HCT116 (cell line): ENCODE results near the gene SAMD4B. TPM values are rescaled to one million over a fixed set of nuclear protein-coding genes. Genes with fewer than 3 reads are reported as not detected.

Experiments used
- ATAC-seq: fragments of 200-7000 bp; cut with Tn5 transposase; 2 replicates; pipeline ENCODE4 v1.9.1; 2020; ENCODE audit warnings: mild to moderate bottlenecking, moderate library complexity
- BruUV-seq: library from RNA; stranded (reverse); fragments of 400-500 nt; replicated peaks from 2 replicates; lab custom pipeline; 2021; lab: Mats Ljungman, UMichigan
- CTCF ChIA-PET: fragments of 300-600 bp; sonication (Branson Sonifier 250); formaldehyde crosslinking; loops from one replicate; lab custom pipeline; 2021; ENCODE audit warnings: antibody characterized with exemption; lab: Charles Lee
- POLR2A ChIA-PET: fragments of 300-600, 350-600 bp; sonication (Branson Sonifier 250); formaldehyde crosslinking; loops from one replicate; lab custom pipeline; 2021; ENCODE audit warnings: antibody characterized with exemption; lab: Charles Lee
- RAD21 ChIA-PET, 2 experiments: fragments of 300-600 bp; sonication (Branson Sonifier 250); formaldehyde crosslinking; loops; one replicate each; lab custom pipeline; 2023; ENCODE audit warnings: low total read pairs in 2 of 2; ENCODE audit not compliant: uncharacterized antibody in 2 of 2, unreplicated experiment in 2 of 2, low non-redundant PET in 1 of 2; lab: Charles Lee
- DNase-seq: peaks from one replicate; pipeline ENCODE4 v3.0.0-alpha.2; 2010; ENCODE audit warnings: low read depth, low spot score
- H2AFZ ChIP-seq: fragments of 200-600 bp; shearing (Covaris generic), sonication (generic); 2 replicates; pipeline ENCODE4 v1.6.1; 2017; ENCODE audit warnings: low read depth, mixed run types, mixed read lengths, antibody characterized with exemption, low read length; ENCODE audit not compliant: poor library complexity, severe bottlenecking
- H3K27ac ChIP-seq: 2 replicates; pipeline ENCODE4 v1.5.1; 2012; ENCODE audit warnings: low read depth, low read length
- H3K27me3 ChIP-seq: fragments of 200-600 bp; sonication (generic); 2 replicates; pipeline ENCODE4 v1.6.1; 2016; ENCODE audit warnings: mixed run types, low read length, mixed read lengths; ENCODE audit not compliant: insufficient read depth
- H3K36me3 ChIP-seq, 2 experiments: fragments of 200-500 bp in 1 of 2; fragments of 200-600 bp in 1 of 2; sonication (Bioruptor generic) in 1 of 2; sonication (generic) in 1 of 2; 2 replicates each; pipeline versions ENCODE4 v1.5.1 to v1.6.1; 2014 to 2016; ENCODE audit warnings: low read length in 2 of 2, inconsistent platforms in 1 of 2, mixed read lengths in 1 of 2, mixed run types in 1 of 2; ENCODE audit not compliant: insufficient read depth in 2 of 2, control insufficient read depth in 1 of 2
- H3K4me1 ChIP-seq, 2 experiments: fragments of 200-600 bp in 1 of 2; sonication (generic) in 1 of 2; 2 replicates each; pipeline versions ENCODE4 v1.5.1 to v1.6.1; 2012 to 2017; ENCODE audit warnings: low read length in 2 of 2, inconsistent platforms in 1 of 2, mild to moderate bottlenecking in 1 of 2, mixed read lengths in 1 of 2, mixed run types in 1 of 2, moderate library complexity in 1 of 2; ENCODE audit not compliant: insufficient read depth in 2 of 2, control insufficient read depth in 1 of 2
- H3K4me2 ChIP-seq: fragments of 200-600 bp; sonication (generic); 2 replicates; pipeline ENCODE4 v1.6.1; 2017; ENCODE audit warnings: mixed run types, low read length, mixed read lengths
- H3K4me3 ChIP-seq, 2 experiments: fragments of 200-600 bp in 1 of 2; sonication (generic) in 1 of 2; replicated peaks in 1 of 2; 2 replicates each; pipeline ENCODE4 v1.5.1; 2011 to 2016; ENCODE audit warnings: low read length in 2 of 2, control low read depth in 1 of 2, low read depth in 1 of 2, mild to moderate bottlenecking in 1 of 2, mixed read lengths in 1 of 2, mixed run types in 1 of 2
- H3K79me2 ChIP-seq: fragments of 200-600 bp; sonication (generic); 2 replicates; pipeline ENCODE4 v1.6.1; 2017; ENCODE audit warnings: mild to moderate bottlenecking, mixed run types, low read length, moderate library complexity, mixed read lengths; ENCODE audit not compliant: insufficient read depth
- H3K9ac ChIP-seq: fragments of 200-600 bp; sonication (generic); 2 replicates; pipeline ENCODE4 v1.6.1; 2016; ENCODE audit warnings: low read length, mixed read lengths
- H3K9me2 ChIP-seq: fragments of 200-600 bp; sonication (generic), shearing (Covaris generic); 2 replicates; pipeline ENCODE4 v1.6.1; 2017; ENCODE audit warnings: mixed run types, mild to moderate bottlenecking, moderate library complexity; ENCODE audit not compliant: insufficient read depth
- H3K9me3 ChIP-seq, 2 experiments: fragments of 200-500 bp in 1 of 2; fragments of 200-600 bp in 1 of 2; sonication (Bioruptor generic) in 1 of 2; sonication (generic) in 1 of 2; 2 replicates each; pipeline ENCODE4 v1.6.1; 2014 to 2017; ENCODE audit warnings: low read length in 2 of 2, mixed read lengths in 2 of 2, inconsistent platforms in 1 of 2, low read depth in 1 of 2, mild to moderate bottlenecking in 1 of 2, mixed run types in 1 of 2, moderate library complexity in 1 of 2; ENCODE audit not compliant: control insufficient read depth in 1 of 2, insufficient read depth in 1 of 2
- H4K20me1 ChIP-seq: fragments of 200-600 bp; sonication (generic), shearing (Covaris generic); 2 replicates; pipeline ENCODE4 v1.6.1; 2017; ENCODE audit warnings: mixed run types, mild to moderate bottlenecking, moderate library complexity; ENCODE audit not compliant: insufficient read depth
- CEBPB ChIP-seq: IDR thresholded peaks from 2 replicates; pipeline ENCODE4 v1.6.1; 2012; ENCODE audit warnings: low read depth
- EGR1 ChIP-seq: IDR thresholded peaks from 2 replicates; pipeline ENCODE4 v1.6.1; 2012; ENCODE audit warnings: low read depth
- ELF1 ChIP-seq: IDR thresholded peaks from 2 replicates; pipeline ENCODE4 v1.6.1; 2012; ENCODE audit warnings: low read depth, borderline replicate concordance
- EZH2 ChIP-seq: fragments of 200-600 bp; sonication (generic); IDR thresholded peaks from 2 replicates; pipeline ENCODE4 v1.6.1; 2017; ENCODE audit warnings: antibody characterized with exemption, mixed run types
- EZH2phosphoT487 ChIP-seq: fragments of 200-600 bp; IDR thresholded peaks from 2 replicates; pipeline ENCODE4 v1.6.1; 2018; ENCODE audit warnings: antibody characterized with exemption, borderline replicate concordance
- FOSL1 ChIP-seq: IDR thresholded peaks from 2 replicates; pipeline ENCODE4 v1.6.1; 2012; ENCODE audit warnings: low read depth
- POLR2A ChIP-seq: IDR thresholded peaks from 2 replicates; pipeline ENCODE4 v1.7.0; 2011; ENCODE audit warnings: borderline replicate concordance; ENCODE audit not compliant: insufficient read depth, insufficient read length; ENCODE audit errors: extremely low read depth
- POLR2AphosphoS5 ChIP-seq: IDR thresholded peaks from 2 replicates; pipeline ENCODE4 v1.6.1; 2011; ENCODE audit warnings: mild to moderate bottlenecking, low read depth, low read length, moderate library complexity
- SP1 ChIP-seq: IDR thresholded peaks from 2 replicates; pipeline ENCODE4 v1.6.1; 2012; ENCODE audit warnings: low read depth
- ZFX ChIP-seq: fragments of 450-650 bp; IDR thresholded peaks from 2 replicates; pipeline ENCODE4 v1.6.1; 2017
- intact Hi-C: fragments of 100-400 bp; cut with micrococcal nuclease; formaldehyde crosslinking; loops from 2 replicates; pipeline ENCODE4 v1.10.0; 2022
- total RNA-seq: library from RNA; stranded (reverse); gene quantifications from one replicate; pipeline ENCODE4 v1.2.1, GENCODE V29; 2021; ENCODE audit not compliant: unreplicated experiment
- TF ChIP-seq, protein P1 (sequence below): IDR thresholded peaks from 2 replicates; pipeline ENCODE4 v1.6.1; 2012

The SAMD4B gene
- total RNA-seq, 1 experiment from 2014 or later: 127 TPM

DNA sequence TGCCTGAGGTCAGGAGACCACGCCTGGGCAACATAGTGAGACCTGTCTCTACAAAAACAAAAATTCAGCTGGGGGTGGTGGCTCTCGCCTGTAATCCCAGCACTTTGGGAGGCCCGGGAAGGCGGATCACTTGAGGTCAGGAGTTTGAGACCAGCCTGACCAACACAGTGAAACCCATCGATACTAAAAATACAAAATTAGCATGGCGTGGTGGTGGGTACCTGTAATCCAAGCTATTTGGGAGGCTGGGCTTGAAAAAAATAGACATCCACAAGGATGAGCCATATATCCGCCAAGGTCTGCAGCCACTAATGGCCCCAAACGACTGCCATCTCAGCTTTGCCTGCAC, 90.4 kb downstream of the SAMD4B start:
- TF ChIP-seq POLR2AphosphoS5 (no peak), EZH2 (no peak), FOSL1 (no peak)
- Histone ChIP-seq H3K27ac (peak overlapping the region; percentile 84), H4K20me1 (peaks cover 13% of the 10 kb centered on the region; the same call in 1 of the 2 replicates), H3K4me3 (no peak overlapping the region), H3K27me3 (no peaks in the 10 kb centered on the region), H3K4me2 (peak overlapping the region; percentile 92), H3K79me2 (peaks cover 36% of the 10 kb centered on the region), H3K9me2 (no peaks in the 10 kb centered on the region), H3K9me3 (no peaks in the 10 kb centered on the region), H3K36me3 (peaks cover 26 to 34% of the 10 kb centered on the region in 2 experiments; a peak in 3 of 4 replicates), H3K4me1 (peaks cover 64 to 85% of the 10 kb centered on the region in 2 experiments), H3K9ac (peak overlapping the region; percentile 100), H2AFZ (no peak overlapping the region)
- no peak for ATAC-seq
- no TSS peak for BruUV-seq
- CTCF ChIA-PET: no interaction called here
- intact Hi-C loops: no loop called here
- POLR2A ChIA-PET: interaction anchor here (0.7 to 1.4 kb wide), 3 partner anchors 23 to 96 kb away, joined by 3 to 4 read pairs (median 3); no protein-coding TSS in a partner anchor
- RAD21 ChIA-PET: no interaction called here
- DNase-seq: no peak

GRCh38 chr19:39433480-39434079, 91.4 kb downstream of the SAMD4B start:
- Histone ChIP-seq H3K79me2 (peaks cover 36% of the 10 kb centered on the region), H3K9me3 (no peaks in the 10 kb centered on the region), H3K27ac (peak overlapping the region; percentile 84), H3K36me3 (peaks cover 26 to 34% of the 10 kb centered on the region in 2 experiments; a peak in 3 of 4 replicates), H3K9me2 (no peaks in the 10 kb centered on the region), H4K20me1 (peaks cover 13% of the 10 kb centered on the region; the same call in 1 of the 2 replicates), H3K4me1 (peaks cover 54 to 83% of the 10 kb centered on the region in 2 experiments), H3K9ac (peak overlapping the region; percentile 100), H3K4me2 (peak overlapping the region; percentile 92), H2AFZ (no peak overlapping the region), H3K4me3 (peak overlapping the region; percentile 98 to 99), H3K27me3 (no peaks in the 10 kb centered on the region)
- ChIA-PET POLR2A (interaction anchor here (0.8 to 1.2 kb wide), 3 partner anchors 25 to 32 kb away, joined by 3 to 4 read pairs (median 3); partner anchors contain the start of gene ZFP36), CTCF (no interaction called here), RAD21 (no interaction called here)
- intact Hi-C loops: no loop called here
- no peak for DNase-seq
- BruUV-seq: no TSS peak
- no peak for ATAC-seq
- TF ChIP-seq POLR2A (no peak), EZH2phosphoT487 (no peak), ZFX (no peak), EGR1 (no peak), CEBPB (no peak), ELF1 (no peak), POLR2AphosphoS5 (peak; percentile 7; the same call in 1 of the 2 replicates), SP1 (no peak)
- TF ChIP-seq, protein P1, sequence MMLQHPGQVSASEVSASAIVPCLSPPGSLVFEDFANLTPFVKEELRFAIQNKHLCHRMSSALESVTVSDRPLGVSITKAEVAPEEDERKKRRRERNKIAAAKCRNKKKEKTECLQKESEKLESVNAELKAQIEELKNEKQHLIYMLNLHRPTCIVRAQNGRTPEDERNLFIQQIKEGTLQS: no peak
